ENCODE results near the gene JPT1.

The JPT1 gene

DNA sequence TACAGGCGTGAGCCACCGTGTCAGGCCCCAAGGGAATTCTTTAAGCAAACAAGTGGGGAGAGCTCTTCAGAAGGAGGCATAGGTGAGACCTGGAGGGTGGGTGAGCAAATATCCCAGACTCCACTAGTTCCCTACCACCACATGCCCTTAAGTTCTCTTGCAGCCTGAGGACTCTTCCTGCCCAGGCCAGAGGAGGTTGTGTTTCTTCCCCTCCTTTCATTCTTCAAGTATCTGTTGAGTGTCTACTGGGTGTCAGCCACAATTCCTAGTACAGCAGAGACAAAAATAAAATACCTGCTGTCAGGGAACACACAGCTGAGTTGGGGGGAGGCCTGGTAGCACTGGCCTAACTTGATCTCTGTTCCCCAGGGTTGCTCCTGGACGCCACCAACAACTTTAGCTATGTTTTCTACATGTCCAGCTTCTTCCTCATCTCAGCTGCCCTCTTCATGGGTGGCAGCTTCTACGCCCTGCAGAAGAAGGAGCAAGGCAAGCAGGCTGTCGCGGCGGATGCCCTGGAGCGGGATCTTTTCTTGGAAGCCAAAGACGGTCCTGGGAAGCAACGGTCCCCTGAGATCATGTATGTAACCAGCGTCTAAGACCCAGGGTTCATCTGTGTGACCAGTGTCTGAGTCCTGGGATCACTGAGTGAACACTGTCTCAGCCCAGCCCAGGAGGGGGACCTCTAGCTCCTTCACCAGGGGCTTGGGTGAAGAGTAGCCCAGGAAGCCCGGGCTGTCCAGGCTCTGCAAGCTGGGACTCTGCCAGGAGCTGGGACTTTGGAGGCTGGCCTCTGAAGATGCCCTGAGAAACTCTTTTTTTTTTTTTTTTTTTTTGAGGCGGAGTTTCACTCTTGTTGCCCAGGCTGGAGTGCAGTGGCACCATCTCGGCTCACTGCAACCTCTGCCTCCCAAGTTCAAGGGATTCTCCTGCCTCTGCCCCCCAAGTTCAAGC, 50.4 kb downstream of the JPT1 start:
- no peak for ATAC-seq

DNA sequence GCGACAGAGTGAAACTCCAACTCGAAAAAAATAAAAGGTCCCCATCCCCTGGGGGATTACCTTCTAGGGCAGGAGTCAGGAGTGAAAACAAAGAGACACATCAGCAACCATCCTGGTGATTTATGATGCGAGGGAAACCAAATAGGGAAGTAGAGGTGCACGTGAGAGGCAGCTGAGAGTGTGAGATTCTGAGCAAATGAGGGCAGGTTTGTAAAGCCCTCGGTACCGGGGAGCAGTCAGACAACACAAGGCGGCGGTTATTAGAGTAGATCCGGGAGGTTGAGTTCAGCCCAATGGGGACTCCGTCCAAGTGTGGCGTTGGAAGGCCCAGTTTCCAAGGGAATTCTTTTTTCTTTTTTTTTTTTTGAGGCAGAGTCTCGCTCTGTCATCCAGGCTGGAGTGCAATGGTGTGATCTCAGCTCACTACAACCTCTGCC, 51.9 kb downstream of the JPT1 start:
- ATAC-seq: no peak

- ATAC-seq: no peak
Observed at GRCh38 chr17:75099881-75100595, 54.3 kb downstream of the JPT1 start.

DNA sequence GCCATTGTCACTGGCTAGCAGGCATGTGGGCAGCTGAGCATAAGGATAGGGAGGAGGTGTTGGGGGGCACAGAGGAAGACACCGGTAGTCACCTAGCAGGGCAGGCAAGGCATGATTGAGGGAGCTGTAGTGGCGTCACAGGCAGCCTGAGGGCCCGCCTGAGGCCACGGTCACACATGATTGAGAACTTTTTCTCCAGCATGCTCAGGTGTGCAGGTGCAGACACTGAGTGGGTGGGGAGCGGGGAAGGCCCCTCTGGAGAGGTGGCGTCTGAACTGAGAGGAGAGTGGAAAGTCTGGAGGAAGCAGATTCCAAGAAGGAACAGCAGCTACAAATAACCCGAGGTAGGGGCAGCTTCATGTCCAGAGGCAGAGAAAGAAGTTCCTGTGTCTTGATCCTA, 55.5 kb downstream of the JPT1 start:
- no peak for ATAC-seq

DNA sequence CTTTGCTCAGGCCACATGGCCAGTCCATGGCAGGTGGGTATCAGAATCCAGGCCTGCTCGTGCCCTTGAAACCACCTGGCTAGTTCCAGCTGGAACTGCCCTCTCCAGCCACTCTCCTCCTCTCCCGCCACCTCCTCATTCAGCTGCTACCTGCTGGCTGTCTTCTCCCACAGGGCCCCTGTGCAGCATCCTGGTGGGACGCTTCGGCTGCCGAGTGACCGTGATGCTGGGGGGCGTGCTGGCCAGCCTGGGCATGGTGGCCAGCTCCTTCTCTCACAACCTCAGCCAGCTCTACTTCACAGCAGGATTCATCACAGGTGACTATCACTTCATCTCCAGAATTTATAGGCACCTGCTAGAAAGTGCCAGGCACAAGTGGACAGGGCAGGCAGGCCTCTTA, 56.4 kb downstream of the JPT1 start:
- ATAC-seq: no peak

- no peak for ATAC-seq
Observed at GRCh38 chr17:75096082-75096625, 58.2 kb downstream of the JPT1 start.

- ATAC-seq: no peak
Observed at GRCh38 chr17:75094871-75095399, 59.4 kb downstream of the JPT1 start.

DNA sequence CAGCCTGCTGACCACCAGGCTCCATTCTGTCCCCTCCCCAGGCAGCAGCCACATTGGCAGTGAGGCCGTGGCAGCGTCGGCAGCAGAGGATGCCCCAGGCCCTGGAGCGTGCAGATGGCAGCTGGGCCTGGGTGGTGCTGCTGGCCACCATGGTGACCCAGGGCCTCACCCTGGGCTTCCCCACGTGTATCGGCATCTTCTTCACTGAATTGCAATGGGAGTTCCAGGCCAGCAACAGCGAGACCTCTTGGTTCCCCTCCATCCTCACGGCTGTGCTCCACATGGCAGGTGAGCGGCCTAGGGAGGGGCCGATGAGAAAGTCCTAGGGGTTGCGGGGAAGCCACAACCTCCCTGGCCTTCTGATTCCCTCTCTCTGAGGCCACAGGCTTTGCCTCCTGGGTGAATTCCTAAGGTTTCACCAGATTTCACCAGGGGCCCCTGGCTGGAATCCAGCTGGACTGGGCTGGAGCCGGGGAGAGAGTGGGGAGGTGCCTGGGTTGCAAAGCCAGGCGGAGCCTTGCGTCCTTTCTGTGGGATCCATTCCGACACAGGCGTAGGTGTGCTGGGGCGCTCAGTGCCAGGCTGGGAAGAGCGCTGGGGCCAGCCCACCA, 60.7 kb downstream of the JPT1 start:
- no peak for ATAC-seq

DNA sequence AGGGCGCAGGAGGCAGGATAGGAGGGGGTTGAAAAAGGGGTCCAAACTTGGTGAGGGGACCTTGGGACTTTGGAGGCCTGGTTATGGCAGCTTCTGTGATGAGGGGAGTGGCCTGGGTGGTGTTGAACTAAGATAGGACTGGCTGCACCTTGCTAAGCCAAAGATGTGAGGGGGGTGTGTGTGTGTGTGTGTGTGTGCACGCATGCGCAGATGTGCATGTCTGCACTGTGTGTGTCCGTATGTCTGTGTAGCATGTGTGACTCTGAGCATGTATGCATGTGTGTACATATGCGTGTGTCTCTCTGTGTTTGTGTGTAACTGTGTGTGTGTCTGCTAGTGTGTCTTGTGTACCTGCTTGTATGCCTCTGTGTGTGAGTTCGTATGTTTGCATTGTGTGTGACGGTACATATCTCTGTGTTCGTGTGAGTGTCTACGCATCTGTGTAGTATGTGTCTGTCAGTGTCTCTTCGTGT, 62.4 kb downstream of the JPT1 start:
- ATAC-seq: no peak

GRCh38 chr17:75090871-75091854, 63.1 kb downstream of the JPT1 start:
- no peak for ATAC-seq

GRCh38 chr17:75088465-75089417, 65.6 kb downstream of the JPT1 start:
- ATAC-seq: peak in 1 of 2 donors; percentile 26

- peak; percentile 66 to 68 for ATAC-seq
Observed at GRCh38 chr17:75087558-75088453, 66.5 kb downstream of the JPT1 start, which contains the start of gene SLC16A5. TSS of gene SLC16A5 (plus strand) at chr17:75087954. CDS start at chr17:75093637, 5,683 bp downstream.

DNA sequence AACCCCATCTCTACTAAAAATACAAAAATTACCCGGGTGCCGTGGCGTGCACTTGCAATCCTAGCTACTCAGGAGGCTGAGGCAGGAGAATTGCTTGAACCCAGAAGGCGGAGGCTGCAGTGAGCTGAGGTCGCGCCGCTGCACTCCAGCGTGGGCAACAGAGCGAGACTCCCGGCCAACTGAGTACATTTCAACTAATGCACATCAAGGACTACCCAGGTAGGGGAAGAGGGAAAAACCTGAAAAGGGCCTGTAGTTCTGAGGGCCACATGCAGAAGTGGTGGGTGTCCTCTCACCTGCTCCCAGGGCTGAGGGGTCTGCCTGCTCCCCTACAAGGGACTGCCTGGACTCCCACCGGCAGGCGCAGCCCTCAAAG, 67.1 kb downstream of the JPT1 start:
- no peak for ATAC-seq

- no peak for ATAC-seq
Observed at GRCh38 chr17:75086496-75087181, 67.7 kb downstream of the JPT1 start.
